Suprapubic skin (tissue), 4 donors: ENCODE results near the gene ABCC8.

Experiments used
- CTCF ChIP-seq, 2 donors: fragments of 200-600 bp in 1 of 2; fragments of 450-650 bp in 1 of 2; sonication (generic) in 1 of 2; IDR thresholded peaks; one replicate each; pipeline ENCODE4 v1.5.1; 2016 to 2019; ENCODE audit warnings: antibody characterized with exemption in 2 of 2, mild to moderate bottlenecking in 1 of 2, moderate library complexity in 1 of 2
- EP300 ChIP-seq: sonication (generic); formaldehyde crosslinking; IDR thresholded peaks from one replicate; pipeline ENCODE4 v1.6.1; 2017; ENCODE audit warnings: antibody characterized with exemption
- POLR2AphosphoS5 ChIP-seq, 3 donors: sonication (generic); formaldehyde crosslinking; IDR thresholded peaks; one replicate each; pipeline ENCODE4 v1.6.1; 2017; ENCODE audit warnings: antibody characterized with exemption in 3 of 3

- no peak for TF ChIP-seq CTCF (IDR thresholded peaks at IDR 0.05)
- TF ChIP-seq EP300, result no peak
- TF ChIP-seq POLR2AphosphoS5 (IDR thresholded peaks at IDR 0.05), result no peak
Measured at GRCh38 chr11:17494019-17494418, 17.4 kb upstream of the ABCC8 start.
